ENCODE data around the gene NKD1.

DNA sequence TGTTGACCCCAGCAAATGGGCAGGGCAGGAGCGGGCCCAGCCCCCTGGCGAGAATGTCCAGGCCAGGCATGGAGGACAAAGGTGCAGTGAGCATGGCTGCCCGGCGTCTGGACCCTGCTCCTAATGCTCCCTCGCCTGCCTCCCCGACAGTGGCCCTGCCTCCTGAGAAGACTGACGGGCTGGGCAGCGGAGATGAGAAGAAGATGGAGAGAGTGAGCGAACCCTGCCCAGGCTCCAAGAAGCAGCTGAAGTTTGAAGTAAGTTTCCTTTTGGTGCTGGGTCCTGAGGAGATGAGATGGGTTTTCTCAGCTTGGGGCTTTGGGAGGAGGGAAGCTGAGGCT is 73.2 kb downstream of the NKD1 start:
- TF ChIP-seq CTCF (IDR thresholded peaks at IDR 0.05; ENCODE audit: low read depth, low read length) = no peak
- no peak for TF ChIP-seq EZH2phosphoT487 (IDR thresholded peaks at IDR 0.05; ENCODE audit: low read depth)
